ENCODE results near the gene DPRX. TPM values are rescaled to one million over a fixed set of nuclear protein-coding genes. Genes with fewer than 3 reads are reported as not detected.

DPRX gene
- total and polyA plus RNA-seq, 11 donors, result 0.14 TPM; not detected in 10

DNA sequence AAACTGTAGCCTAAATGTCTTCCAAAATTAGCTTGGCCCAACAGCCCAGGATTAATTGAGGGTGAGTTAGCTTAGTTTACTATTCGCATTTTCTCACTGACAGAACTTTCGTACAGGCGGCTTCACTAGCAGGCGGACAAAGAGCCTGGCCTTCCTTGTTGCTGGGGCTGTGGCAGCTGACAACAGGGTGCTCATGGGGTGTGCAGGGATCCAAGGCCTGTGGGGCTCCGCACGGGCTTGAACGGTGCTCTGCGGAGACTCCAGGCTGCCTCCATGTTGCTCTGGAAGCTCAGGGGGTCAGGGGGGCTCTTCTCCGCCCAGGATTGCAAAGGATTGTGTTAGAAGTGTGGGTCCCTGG is 36.3 kb upstream of the DPRX start:
- no peak for DNase-seq
- Histone ChIP-seq H3K27me3 (no peaks in the 10 kb centered on the region), H3K4me1 (peaks cover 0 to 4% (median 0%) of the 10 kb centered on the region in 12 donors), H3K9me3 (no peaks in the 10 kb centered on the region), H3K36me3 (no peaks in the 10 kb centered on the region), H3K4me3 (no peak overlapping the region), H3K27ac (no peak overlapping the region)
- 67 to 73% (median 68%) methylated on average over 6 to 9 of the region's 9 CpGs for WGBS, 4 donors
- intact Hi-C loops (cut with DNase I), result loop anchor here in 2 of 10 donors (10.0 kb wide), 1 partner anchor 149 kb away; no protein-coding TSS in a partner anchor
- no peak for TF ChIP-seq POLR2A (IDR thresholded peaks at IDR 0.05)
- TF ChIP-seq, protein P1, sequence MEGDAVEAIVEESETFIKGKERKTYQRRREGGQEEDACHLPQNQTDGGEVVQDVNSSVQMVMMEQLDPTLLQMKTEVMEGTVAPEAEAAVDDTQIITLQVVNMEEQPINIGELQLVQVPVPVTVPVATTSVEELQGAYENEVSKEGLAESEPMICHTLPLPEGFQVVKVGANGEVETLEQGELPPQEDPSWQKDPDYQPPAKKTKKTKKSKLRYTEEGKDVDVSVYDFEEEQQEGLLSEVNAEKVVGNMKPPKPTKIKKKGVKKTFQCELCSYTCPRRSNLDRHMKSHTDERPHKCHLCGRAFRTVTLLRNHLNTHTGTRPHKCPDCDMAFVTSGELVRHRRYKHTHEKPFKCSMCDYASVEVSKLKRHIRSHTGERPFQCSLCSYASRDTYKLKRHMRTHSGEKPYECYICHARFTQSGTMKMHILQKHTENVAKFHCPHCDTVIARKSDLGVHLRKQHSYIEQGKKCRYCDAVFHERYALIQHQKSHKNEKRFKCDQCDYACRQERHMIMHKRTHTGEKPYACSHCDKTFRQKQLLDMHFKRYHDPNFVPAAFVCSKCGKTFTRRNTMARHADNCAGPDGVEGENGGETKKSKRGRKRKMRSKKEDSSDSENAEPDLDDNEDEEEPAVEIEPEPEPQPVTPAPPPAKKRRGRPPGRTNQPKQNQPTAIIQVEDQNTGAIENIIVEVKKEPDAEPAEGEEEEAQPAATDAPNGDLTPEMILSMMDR (IDR thresholded peaks at IDR 0.05), result no peak
- ATAC-seq, result no peak

DNA sequence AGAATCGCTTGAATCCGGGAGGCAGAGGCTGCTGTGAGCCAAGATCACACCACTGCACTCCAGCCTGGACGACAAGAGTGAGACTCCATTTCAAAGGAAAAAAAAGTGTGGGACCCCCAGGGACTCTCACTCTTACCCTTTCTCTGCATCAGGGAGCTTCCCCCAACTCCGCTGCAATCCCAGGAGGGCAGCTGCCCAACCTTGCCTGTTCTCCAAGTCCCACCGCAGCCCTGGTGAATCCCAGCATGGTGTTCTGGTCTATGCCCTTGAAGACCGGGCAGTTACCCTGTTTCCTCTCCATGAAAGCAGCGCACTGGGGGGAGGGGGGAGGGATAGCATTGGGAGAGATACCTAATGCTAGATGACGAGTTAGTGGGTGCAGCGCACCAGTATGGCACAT is 35.7 kb upstream of the DPRX start:
- Histone ChIP-seq H3K9me3 (no peaks in the 10 kb centered on the region), H3K4me1 (peaks cover 0 to 4% (median 0%) of the 10 kb centered on the region in 12 donors), H3K27ac (no peak overlapping the region), H3K4me3 (no peak overlapping the region), H3K36me3 (no peaks in the 10 kb centered on the region), H3K27me3 (no peaks in the 10 kb centered on the region)
- DNase-seq, result no peak
- intact Hi-C loops (cut with DNase I), result loop anchor here in 2 of 10 donors (10.0 kb wide), 1 partner anchor 149 kb away; no protein-coding TSS in a partner anchor
- WGBS, 4 donors, result 64 to 80% (median 69%) methylated on average over 8 to 9 of the region's 9 CpGs
- ATAC-seq, result no peak
- TF ChIP-seq, protein P1 (IDR thresholded peaks at IDR 0.05), result no peak
- no peak for TF ChIP-seq POLR2A (IDR thresholded peaks at IDR 0.05)

DNA sequence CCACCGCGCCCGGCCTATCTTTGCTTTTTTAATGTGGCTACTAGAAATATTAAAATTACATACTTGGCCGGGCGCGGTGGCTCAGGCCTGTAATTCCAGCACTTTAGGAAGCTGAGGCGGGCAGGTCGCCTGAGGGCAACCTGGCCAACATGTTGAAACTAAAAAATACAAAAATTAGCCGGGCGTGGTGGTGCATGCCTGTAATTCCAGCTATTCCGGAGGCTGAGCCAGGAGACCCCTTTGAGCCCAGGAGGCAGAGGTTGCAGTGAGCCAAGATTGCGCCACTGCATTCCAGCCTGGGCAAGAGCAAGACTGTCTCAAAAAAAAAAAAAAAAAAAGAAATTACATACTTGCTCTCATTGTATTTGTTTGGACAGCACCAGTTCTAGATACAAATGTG is 34.8 kb upstream of the DPRX start:
- Histone ChIP-seq H3K4me3 (no peak overlapping the region), H3K27me3 (no peaks in the 10 kb centered on the region), H3K9me3 (no peaks in the 10 kb centered on the region), H3K27ac (no peak overlapping the region), H3K36me3 (no peaks in the 10 kb centered on the region), H3K4me1 (peaks cover 0 to 4% (median 0%) of the 10 kb centered on the region in 12 donors)
- no peak for TF ChIP-seq POLR2A (IDR thresholded peaks at IDR 0.05)
- TF ChIP-seq, protein P1 (IDR thresholded peaks at IDR 0.05), result no peak
- intact Hi-C loops (cut with DNase I), result loop anchor here in 2 of 10 donors (10.0 kb wide), 1 partner anchor 148 kb away; no protein-coding TSS in a partner anchor
- ATAC-seq (no peak), DNase-seq (no peak)
- 79 to 89% (median 83%) methylated on average over 12 of the region's 12 CpGs for WGBS, 4 donors

DNA sequence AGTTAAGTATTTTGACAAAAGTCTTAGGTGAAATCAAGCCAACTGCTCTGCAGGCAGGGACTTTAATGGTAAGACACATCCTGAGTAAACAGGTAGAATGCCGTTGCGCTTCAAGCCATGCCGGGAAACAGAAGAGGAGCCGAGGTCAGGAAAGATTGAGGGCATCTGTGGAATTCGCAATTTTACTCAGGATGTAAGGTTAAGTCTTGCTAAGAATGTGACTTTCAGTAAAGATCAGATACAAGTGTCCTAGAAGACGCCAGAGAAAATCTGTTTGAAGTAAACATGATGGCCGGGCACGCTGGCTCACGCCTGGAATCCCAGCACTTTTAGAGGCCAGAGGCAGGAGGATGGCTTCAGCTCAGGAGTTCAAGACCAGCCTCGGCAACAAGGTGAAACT is 33.4 kb upstream of the DPRX start:
- intact Hi-C loops (cut with DNase I), result loop anchor here in 2 of 10 donors (10.0 kb wide), 1 partner anchor 146 kb away; no protein-coding TSS in a partner anchor
- no peak for DNase-seq
- Histone ChIP-seq H3K4me1 (peaks cover 0 to 4% (median 0%) of the 10 kb centered on the region in 12 donors), H3K27ac (peak overlapping the region in 2 of 12 donors; percentile 25 to 26), H3K27me3 (no peaks in the 10 kb centered on the region), H3K36me3 (no peaks in the 10 kb centered on the region), H3K9me3 (no peaks in the 10 kb centered on the region), H3K4me3 (no peak overlapping the region)
- TF ChIP-seq POLR2A (IDR thresholded peaks at IDR 0.05), result no peak
- TF ChIP-seq, protein P1 (IDR thresholded peaks at IDR 0.05), result no peak
- ATAC-seq, result no peak
- WGBS, 4 donors, result 68 to 75% (median 72%) methylated on average over 10 of the region's 10 CpGs
